Measurements from ENCODE around the gene GABARAP.

The GABARAP gene

DNA sequence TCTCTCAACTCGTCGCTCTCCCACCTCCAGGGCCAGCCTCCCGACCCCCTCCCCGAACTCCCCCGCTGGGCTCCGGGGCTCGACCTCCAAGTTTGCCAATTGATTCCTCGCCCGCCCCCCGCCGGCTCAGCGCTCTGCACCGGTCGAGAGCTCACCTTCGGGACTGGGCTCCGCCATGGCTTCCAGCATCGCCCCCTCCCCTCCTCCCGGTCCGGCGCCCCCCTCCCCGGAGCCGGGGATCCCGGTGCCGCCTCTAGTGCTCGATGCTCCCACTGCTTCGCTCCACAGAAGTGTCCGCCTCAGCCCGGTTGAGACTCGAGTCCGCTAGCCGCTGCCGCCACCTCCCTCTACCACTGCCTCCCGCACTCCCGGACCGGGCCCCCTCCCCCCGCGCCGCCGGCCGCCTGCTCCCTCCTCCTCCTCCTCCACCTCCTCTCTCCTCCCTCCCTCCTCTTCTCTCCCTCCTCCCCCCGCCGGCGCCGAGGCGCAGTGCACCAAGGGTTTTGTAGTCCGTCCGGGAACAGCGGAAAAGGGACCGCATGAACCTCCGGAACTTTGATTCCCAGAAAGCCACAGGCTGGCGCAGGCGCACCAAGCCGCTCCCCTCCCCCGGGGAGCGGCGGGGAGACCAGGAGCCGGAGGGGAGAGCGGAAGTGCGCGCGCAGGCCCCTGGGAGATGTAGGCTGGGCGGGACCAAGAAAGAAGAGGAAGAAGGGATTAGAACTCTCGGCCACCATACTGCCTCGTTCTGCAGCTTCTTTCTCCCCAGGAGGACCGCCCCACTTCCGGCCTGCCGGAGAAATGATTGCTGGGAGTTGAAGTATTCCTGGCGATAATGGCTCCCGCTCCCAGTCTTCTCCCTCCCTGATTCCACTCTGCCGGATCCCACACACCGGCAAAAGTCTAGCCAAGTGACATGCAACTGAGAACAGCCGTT lies 2.9 kb downstream of the GABARAP start, which contains the start of gene PHF23:
Gene PHF23, minus strand, starts transcription at position 367 of the 937 bp plus-strand sequence. Its CDS starts 178 bp downstream, at position 189.
- peak; percentile 95 to 96 for DNase-seq (ENCODE audit: low read depth in 2 of 2)

DNA sequence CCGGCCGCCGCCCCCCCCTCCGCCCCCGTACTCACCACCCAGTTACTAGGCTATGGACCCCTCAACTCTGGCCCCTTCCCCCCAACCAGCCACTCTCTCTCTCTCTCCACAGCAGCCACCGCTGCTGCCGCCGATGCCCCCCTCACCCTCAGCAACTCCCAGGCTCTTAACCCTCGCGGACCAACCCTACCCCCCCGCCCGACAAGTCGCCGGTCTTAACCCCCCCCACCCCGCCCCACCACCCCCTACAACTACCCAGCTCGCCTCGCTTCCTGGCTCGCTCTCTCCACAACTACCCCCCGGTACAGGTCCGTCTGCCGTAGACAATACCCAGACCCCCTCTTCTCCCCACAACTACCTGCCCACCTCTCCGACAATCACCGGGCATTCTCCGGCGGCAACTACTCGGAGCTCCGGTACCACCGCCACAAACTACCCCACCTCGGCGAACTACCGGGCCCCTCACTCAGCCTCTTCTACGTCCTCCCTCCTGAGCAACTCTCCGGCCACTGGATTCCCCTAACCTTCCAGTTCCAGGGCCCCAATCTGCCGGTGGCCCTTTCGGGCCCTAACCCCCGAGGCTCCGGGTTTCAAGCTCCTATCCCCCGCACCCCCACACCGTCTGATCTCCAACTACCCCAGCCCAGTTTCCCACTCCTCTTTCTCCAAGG lies 3.7 kb downstream of the GABARAP start:
- peak in 1 of 2 donors; percentile 31 for DNase-seq (ENCODE audit: low read depth in 2 of 2)

DNA sequence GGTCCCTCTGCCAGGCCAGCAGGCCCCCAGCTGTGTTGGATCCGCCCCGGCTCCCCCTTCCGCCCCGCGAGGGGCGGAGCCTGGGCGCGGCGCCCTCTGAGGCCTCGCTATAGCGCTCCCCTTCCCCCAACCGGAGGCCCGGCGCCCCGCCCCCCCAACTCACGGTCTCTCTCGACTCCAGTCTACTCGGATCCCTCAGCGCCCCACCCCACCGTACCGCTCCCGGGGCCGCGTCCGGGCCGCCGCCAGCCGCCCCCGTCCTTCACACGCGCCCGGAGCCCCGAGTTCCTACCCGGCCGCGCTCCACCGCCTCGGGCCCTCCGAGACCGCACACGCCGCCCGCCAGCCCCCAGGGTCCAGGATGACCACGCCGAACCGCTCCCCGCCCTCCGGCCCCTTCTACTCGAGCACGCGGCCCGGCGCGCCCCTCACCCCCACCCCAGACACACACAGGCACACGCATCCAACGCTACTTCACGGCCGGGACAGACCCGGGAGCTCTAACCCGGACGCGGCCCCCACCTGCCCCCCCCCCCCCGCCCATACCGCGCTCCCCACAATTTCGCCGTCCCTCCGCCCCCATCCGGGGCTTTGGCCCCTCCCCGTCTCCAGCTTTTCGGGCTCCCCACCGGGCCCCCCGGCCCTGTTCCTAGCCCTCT lies 4.4 kb downstream of the GABARAP start:
- DNase-seq (ENCODE audit: low read depth in 2 of 2): peak; percentile 81 to 89

DNA sequence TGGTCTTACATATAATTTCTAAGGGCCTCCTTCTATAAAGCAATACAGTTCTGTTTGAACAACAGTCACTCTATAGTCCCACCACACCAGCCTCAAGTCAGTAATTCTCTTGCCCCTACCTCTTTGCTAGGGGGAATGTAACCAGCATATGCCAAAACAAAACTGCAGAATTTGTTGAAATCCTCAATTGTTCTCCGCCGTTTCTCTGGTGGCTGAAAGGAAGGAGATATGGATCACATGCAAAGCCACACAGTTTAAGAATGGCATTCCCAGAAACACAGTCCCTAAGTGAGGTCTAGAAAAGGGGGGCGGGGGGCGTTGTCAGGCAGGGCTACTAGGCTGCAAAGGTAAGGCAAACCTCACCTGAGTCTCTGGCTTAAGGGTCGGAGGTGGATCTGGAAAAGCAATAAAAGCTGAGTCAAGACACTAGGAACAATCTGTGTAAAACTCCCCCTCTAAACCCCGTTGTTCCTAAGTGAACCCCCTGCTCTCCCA lies 4.9 kb downstream of the GABARAP start:
- DNase-seq (ENCODE audit: low read depth in 2 of 2): no peak

DNA sequence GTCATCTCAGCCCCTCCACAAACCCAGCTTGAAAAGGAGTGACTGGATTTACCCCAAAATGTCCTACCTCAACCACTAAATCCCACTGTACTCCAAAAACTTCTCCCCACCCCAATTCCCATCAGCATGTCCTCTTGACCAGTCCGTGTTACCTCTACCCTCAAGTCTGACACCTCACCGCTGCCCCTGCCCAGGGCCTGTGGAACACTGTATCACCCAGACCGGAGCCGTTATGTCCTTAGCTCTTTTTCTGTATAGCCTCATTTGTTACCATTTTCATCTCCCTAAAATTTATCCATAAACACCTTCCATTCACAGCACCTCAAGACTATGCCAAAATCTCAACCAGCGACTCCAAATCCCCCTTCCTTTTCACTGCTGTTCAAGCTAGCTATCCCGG lies 5.4 kb downstream of the GABARAP start:
- no peak for DNase-seq (ENCODE audit: low read depth in 2 of 2)

DNA sequence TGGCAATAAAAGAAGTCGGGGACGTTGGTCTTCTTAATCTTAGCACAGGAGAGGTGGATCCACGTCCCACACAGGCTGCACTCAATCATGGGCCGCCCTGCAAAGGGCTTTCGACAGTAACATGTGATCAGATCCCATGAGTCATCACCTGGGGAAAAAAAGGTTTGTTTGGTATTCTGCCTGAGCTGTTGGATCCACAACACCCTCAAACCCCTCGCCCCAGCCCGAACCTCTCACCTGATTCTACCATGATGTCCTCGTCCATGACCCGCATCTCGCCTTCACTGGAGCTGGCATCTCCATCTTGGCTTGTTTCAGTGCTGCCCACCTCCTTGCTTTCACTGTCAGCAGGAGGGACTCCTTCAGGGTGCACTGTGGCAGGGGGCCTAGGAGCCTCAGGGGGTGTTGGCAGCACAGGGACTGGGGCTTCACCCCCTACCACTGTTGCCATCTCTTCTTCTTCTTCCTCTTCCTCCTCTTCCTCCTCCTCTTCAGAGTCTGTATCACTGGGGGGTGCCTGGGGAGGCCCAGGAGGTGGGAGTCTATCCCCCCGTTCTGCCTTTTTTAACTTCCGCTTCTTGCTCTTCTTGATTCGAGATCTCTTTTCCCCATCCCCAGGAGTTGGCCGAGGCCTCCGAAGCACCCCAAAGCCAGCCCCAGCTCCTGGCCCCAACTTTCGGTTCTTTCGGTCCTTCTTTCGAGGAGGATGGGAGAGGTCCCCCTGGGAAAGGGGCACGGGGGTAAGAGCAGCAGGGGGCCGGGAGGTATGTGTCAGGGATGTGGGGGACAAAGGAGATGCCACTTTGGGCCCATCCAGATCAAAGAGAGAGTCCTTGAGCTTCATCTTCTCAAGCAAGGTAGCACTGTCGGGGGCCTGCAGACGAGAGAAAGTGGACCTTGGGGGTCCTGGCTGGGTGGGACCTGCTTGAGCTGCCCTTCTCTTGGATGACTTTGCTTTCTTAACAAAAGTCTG lies 6.3 kb downstream of the GABARAP start:
- DNase-seq (ENCODE audit: low read depth in 2 of 2): no peak

DNA sequence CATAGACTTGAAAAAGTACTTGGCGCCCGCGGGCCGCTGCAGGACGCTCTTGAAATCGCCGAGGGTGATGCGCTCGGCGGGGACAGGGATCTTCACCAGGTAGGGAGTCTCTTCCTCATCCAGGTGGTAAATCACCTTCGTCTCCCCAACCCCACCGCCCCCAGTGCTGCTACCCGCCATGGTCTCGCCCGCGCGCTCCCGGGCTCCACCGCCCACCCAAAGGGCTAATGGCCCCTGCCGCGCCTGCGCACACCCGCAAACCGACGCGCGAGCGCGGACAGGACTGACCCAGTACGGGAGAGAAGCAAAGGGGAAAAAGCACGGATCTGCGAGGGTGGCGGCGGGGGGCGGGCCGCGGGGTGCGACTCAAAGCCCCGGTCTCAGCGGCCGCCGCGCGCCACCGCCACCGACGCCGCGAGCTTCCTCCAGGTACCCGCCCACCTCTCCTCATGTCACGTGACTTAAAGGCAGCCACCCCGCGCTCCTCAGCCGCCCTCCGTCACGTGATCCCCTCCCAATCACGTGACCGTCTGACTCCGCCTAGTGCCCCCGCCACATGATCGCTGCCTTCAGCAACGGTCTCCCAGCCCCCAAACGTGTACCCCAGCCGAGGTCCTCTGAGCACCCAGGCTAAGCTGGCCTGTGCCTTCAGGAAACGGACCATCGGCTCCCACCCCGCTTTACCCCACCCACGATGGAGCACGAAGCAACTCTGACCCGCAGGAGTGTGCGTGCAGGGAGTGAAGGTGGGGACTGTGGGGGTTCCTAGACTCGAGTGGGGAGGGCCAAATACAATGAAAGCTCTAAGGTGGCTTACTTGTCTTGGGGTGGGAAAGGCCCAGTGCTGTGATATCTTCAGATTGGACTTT lies 7.9 kb downstream of the GABARAP start, which contains the start of gene DVL2:
Gene DVL2, minus strand, starts transcription at position 435 of the 869 bp plus-strand sequence. Its CDS starts 255 bp downstream, at position 180.
- peak; percentile 92 to 93 for DNase-seq (ENCODE audit: low read depth in 2 of 2)

DNA sequence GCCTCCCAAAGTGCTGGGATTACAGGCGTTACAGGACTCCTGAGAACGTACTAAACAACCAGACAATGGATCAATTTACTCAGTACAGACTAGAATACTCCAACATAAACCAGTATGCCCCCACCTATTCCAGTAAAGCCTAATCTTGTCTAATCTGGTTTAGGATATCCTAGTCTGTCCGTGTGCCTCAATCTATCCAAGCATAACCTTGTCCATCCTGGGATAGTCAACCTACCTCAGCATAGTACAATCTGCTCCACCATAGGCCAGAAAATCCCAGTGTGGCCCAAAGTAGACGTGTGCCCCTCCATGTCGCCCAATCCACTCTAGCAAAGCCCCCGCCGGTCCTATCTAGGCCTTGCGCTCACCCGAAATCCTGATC lies 8.6 kb downstream of the GABARAP start:
- DNase-seq (ENCODE audit: low read depth in 2 of 2): no peak

DNA sequence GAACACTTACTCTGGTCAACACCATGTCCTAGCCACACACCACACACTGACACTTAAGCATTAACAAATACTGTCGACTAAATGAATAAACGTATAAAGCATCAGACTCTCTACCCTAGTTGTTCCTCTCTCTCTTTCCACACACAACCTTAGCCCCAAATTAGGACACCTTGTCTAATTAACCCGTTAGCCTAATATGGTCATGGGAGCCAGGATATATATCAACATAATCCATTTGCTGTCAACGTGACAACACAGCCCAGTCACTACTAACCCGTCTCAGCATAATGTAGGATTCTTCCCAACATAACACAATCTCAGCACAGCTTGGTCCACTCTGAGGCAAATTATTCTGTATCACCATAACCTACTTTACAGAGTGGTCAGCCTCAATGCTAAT lies 10.1 kb downstream of the GABARAP start:
- DNase-seq (ENCODE audit: low read depth in 2 of 2): no peak

DNA sequence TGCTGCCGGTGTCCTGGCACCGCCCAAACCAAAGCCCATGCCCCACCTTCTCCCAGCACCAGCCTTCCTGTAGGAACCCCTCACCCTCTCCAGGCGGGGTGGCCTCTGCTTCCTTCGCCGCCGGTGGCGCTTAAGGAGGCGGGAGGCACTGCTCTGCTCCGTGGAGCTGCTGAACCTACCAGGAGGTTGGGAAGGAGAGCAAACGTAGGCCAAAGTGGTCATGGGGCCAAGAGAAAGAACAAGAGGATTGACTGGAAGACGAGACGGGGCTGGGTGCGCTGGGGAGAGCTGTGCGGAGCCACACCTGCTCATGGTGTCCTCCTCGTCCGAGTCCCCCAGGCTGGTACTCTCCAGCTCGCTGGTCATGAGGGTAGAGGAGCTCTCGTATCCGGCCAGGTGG lies 12.7 kb downstream of the GABARAP start:
- DNase-seq (ENCODE audit: low read depth in 2 of 2): no peak

DNA sequence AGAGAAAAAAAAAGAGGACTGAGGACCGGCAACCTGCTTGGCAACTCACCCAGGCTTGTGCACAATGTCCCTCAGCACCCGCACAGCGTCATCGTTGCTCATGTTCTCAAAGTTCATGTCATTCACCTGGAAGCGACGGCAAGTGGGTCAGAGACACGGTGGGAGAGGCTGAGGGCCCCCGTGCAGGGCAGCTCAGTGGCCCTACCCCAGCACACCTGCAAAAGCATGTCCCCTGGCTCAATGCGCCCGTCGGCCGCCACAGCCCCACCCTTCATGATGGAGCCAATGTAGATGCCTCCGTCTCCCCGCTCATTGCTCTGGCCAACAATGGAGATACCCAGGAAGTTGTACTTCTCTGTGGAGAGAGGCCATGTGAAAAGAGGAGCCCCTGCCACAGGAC lies 13.3 kb downstream of the GABARAP start:
- no peak for DNase-seq (ENCODE audit: low read depth in 2 of 2)

DNA sequence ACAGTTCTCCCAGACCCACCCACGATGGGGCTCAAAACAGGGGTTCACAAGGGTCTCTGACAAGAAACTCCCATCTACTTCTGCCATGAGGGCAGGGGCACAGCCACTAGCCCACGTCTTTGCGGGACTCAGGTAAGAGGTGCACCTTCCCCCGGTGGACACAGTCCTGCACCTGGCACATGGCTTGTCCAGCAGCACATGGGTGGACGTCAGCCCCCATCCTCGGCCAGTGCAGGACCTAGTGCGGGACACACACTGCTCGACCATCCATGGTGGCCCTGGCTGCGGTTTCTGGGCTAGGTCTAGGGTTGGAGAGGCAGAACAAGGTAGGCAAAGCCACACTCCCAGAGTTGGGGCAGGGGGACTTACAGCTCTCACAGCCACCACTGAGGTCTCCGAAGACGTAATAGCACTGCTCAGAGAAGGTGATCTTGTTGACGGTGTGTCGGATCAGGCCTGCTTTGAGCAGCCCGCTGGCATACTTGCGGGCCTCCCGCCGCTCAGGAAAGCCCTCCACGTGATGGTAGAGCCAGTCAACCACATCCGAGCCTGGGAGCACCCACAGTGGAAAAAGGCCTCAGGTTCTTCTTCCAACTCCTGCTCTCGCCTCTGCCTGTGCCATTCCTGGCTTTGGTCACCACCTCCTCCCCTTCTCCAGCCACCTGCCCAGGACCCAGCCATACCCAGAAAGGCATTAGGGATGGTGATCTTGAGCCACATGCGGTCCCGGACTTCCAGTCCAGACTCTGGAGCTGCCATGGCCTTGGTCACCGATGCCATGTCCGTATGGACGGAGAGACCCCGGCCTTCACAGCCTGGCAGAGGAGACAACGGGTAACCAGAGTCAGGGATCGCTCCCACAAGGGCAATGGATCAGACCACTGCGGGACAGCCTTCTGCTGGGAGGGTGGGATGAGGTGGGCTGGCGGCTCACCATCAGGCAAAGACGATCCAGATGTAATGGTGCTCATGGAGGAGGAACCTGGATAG lies 15.2 kb downstream of the GABARAP start:
- no peak for DNase-seq (ENCODE audit: low read depth in 2 of 2)

DNA sequence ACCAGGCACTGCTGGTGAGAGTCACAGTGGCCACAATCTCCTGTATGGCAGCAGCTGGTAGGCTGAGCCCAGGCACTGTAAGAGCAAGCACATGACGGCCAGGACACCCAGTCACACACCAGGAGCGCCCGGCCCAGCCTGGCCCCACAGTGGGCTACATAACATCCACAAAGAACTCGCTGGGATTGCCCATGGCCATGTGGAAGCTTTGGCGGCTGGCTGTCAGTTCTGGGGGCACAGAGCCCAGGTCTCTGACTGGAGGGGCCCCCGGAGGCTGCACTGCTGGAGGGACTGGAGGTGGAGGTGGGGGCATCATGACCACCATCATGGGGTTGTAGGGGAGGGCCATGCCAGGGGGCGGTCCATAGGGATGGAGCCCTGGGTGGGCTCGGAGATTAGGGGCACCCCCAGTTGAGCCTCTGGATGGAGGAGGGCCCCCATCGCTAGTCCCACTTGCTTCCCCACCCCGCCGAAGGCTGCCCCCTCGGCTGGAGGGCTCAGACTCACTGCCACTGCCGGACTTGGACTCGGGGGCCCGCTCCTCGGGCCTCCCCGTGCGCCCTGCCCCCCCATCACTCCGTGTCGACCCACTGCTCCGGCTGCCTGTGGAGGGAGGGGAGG lies 16.4 kb downstream of the GABARAP start:
- no peak for DNase-seq (ENCODE audit: low read depth in 2 of 2)

DNA sequence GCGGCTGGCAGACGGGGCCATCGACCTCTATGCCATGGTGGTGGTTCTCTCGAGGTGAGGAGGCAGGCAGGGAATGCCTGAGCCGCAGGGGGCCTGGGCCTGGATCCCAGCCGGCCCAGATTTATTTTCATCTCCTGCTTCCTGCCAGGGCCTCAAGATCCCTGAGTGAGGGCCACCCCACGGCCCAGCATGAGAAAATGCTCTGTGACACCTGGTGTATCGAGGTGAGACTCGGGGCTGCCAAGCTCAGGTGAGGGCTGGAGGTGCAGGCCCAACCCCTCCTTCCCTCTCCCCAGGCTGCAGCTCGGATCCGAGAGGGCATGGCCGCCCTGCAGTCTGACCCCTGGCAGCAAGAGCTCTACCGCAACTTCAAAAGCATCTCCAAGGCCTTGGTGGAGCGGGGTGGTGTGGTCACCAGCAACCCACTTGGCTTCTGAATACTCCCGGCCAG lies 17.6 kb downstream of the GABARAP start:
- DNase-seq (ENCODE audit: low read depth in 2 of 2): no peak

DNA sequence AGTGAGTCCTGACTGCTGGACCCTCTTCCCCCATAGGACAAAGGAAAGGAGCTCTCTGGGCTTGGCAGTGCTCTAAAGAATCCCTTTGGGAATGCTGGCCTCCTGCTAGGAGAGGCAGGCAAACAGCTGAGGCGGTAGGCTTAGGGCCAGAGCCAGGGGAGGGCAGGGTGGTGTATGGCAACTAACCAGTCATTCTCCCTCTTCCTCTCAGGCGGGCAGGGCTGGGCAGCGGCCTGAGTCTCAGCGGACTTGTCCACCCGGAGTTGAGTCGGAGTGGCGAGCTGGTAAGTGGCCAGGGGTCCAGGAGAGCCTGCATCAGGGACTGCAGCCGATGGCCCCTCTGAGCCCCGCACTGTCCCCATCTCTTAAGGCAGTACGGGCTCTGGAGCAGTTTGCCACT lies 18.1 kb downstream of the GABARAP start:
- no peak for DNase-seq (ENCODE audit: low read depth in 2 of 2)

DNA sequence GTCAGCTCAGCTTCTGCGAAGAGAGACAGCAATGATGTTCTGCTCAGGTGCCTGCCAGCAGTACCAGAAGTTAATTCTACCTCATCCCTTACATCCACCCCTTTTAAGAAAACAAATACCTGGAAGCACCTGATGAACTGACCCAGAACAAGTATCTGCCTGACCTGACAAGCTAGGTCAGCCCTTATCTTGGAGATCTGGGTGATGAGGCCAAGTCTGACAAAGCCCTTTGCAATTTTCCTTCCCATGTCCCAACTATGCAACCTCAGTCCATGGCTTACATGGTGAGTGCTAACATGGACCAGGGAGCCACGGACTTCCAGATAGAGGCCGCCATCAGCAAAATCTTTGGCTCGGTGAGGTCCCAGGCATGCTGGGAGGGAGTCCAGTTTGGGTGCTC lies 18.9 kb downstream of the GABARAP start:
- no peak for DNase-seq (ENCODE audit: low read depth in 2 of 2)

DNA sequence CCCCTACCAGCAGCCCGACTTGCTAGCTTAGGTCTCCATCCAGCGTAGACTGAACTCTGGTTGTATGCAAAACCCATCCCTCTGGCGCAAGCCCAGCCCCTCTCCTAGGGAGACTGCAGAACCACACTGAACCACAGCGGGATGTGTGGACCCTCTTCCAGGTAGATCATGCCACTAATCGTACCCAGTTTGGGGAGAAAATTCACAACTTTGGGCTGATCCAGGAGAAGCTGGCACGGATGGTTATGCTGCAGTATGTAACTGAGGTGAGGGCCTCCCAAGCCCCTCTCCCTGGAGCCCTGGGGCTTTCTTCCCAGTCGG lies 19.3 kb downstream of the GABARAP start:
- DNase-seq (ENCODE audit: low read depth in 2 of 2): no peak

Data from stimulated activated CD4-positive, alpha-beta T cell treated with anti-CD3 and anti-CD28 coated beads, Interleukin-1b, Interleukin-23, amount 100 ng/mL, for 4 hours (primary cell).